ENCODE measurements around the gene PARL. TPM values are rescaled to one million over a fixed set of nuclear protein-coding genes. Genes with fewer than 3 reads are reported as not detected.

The PARL gene, protein sequence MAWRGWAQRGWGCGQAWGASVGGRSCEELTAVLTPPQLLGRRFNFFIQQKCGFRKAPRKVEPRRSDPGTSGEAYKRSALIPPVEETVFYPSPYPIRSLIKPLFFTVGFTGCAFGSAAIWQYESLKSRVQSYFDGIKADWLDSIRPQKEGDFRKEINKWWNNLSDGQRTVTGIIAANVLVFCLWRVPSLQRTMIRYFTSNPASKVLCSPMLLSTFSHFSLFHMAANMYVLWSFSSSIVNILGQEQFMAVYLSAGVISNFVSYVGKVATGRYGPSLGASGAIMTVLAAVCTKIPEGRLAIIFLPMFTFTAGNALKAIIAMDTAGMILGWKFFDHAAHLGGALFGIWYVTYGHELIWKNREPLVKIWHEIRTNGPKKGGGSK
- total RNA-seq (32.3 and 35.2 TPM in 2 replicates), polyA plus RNA-seq (47.9 and 71.4 TPM in 2 replicates)

GRCh38 chr3:183884427-183885296, at the start of gene PARL:
Gene PARL (minus strand): TSS chr3:183884880. CDS start chr3:183884846, 34 bp downstream.
- Histone ChIP-seq H3K4me3 (peak within 1 kb of the TSS; percentile 92), H3K27me3 (no peaks in the 10 kb centered on the region), H3K4me1 (ENCODE audit: insufficient read depth) (peaks cover 14% of the 10 kb centered on the region), H2AFZ (peak within 1 kb of the TSS; percentile 80), H3K9me2 (replicated peaks; ENCODE audit: insufficient read depth) (no peaks in the 10 kb centered on the region), H3K79me2 (peaks cover 48% of the 10 kb centered on the region), H3K4me2 (peak within 1 kb of the TSS; percentile 82), H4K20me1 (ENCODE audit: insufficient read depth, poor library complexity, severe bottlenecking) (peaks cover 19% of the 10 kb centered on the region), H3K9me3 (ENCODE audit: low read depth) (no peaks in the 10 kb centered on the region), H3K27ac (peak within 1 kb of the TSS; percentile 87), H3K36me3 (replicated peaks; ENCODE audit: insufficient read depth, low read depth) (no peaks in the 10 kb centered on the region)
- 2% methylated on average over 55 of the region's 63 CpGs for WGBS (ENCODE audit: low lambda C conversion rate, missing lambda C conversion rate)
- no peak for TF ChIP-seq EZH2phosphoT487 (IDR thresholded peaks at IDR 0.05; ENCODE audit: low read depth, severe bottlenecking, unreplicated experiment)
- TF ChIP-seq, protein P1, sequence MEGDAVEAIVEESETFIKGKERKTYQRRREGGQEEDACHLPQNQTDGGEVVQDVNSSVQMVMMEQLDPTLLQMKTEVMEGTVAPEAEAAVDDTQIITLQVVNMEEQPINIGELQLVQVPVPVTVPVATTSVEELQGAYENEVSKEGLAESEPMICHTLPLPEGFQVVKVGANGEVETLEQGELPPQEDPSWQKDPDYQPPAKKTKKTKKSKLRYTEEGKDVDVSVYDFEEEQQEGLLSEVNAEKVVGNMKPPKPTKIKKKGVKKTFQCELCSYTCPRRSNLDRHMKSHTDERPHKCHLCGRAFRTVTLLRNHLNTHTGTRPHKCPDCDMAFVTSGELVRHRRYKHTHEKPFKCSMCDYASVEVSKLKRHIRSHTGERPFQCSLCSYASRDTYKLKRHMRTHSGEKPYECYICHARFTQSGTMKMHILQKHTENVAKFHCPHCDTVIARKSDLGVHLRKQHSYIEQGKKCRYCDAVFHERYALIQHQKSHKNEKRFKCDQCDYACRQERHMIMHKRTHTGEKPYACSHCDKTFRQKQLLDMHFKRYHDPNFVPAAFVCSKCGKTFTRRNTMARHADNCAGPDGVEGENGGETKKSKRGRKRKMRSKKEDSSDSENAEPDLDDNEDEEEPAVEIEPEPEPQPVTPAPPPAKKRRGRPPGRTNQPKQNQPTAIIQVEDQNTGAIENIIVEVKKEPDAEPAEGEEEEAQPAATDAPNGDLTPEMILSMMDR (IDR thresholded peaks at IDR 0.05; ENCODE audit: poor library complexity) = peak; percentile 99
- DNase-seq (ENCODE audit: low spot score) = peak; percentile 96

DNA sequence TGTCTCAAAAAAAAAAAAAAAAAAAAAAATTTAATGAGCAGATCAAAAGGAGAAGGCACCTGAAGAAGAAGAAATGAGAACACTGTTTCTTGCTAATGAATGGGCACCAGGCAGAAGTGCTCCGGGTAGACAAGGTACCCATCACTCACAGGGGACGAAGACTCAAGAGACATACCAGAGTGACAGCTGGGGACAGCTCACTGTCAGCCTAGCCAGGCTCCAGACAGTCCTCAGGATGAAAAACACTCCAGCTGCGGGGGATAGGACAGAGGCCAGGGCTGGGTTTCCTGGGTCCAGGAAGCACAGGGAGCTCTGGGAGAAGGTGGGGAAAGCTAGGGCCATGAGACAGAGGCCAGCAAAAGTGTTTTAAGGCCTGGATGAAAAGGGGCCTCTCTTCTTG, 48.5 kb upstream of the PARL start:
- TF ChIP-seq, protein P1 (IDR thresholded peaks at IDR 0.05; ENCODE audit: poor library complexity) = no peak
- TF ChIP-seq EZH2phosphoT487 (IDR thresholded peaks at IDR 0.05; ENCODE audit: low read depth, severe bottlenecking, unreplicated experiment) (no peak), EZH2 (IDR thresholded peaks at IDR 0.05; ENCODE audit: borderline replicate concordance) (no peak)
- H3K4me1 ChIP-seq (ENCODE audit: insufficient read depth) = no peaks in the 10 kb centered on the region
- no peak overlapping the region for H2AFZ ChIP-seq
- WGBS (ENCODE audit: low lambda C conversion rate, missing lambda C conversion rate) = 96% methylated on average over 3 of the region's 3 CpGs
- H3K4me3 ChIP-seq = no peak overlapping the region
- H3K27me3 ChIP-seq = no peaks in the 10 kb centered on the region
- no peak overlapping the region for H3K4me2 ChIP-seq
- no peaks in the 10 kb centered on the region for H3K9me2 ChIP-seq (replicated peaks; ENCODE audit: insufficient read depth)
- H3K79me2 ChIP-seq = no peaks in the 10 kb centered on the region
- no peaks in the 10 kb centered on the region for H3K9me3 ChIP-seq (ENCODE audit: low read depth)
- H3K36me3 ChIP-seq (replicated peaks; ENCODE audit: insufficient read depth, low read depth) = no peaks in the 10 kb centered on the region
- H4K20me1 ChIP-seq (ENCODE audit: insufficient read depth, poor library complexity, severe bottlenecking) = no peaks in the 10 kb centered on the region
- H3K27ac ChIP-seq = no peak overlapping the region
- DNase-seq (ENCODE audit: low spot score) = no peak

- H3K79me2 ChIP-seq = no peaks in the 10 kb centered on the region
- H3K36me3 ChIP-seq (replicated peaks; ENCODE audit: insufficient read depth, low read depth) = no peaks in the 10 kb centered on the region
- no peak overlapping the region for H3K4me3 ChIP-seq
- WGBS (ENCODE audit: low lambda C conversion rate, missing lambda C conversion rate) = 98% methylated on average over 2 of the region's 2 CpGs
- no peak overlapping the region for H2AFZ ChIP-seq
- no peak overlapping the region for H3K27ac ChIP-seq
- DNase-seq (ENCODE audit: low spot score) = no peak
- H3K27me3 ChIP-seq = no peaks in the 10 kb centered on the region
- H3K4me2 ChIP-seq = no peak overlapping the region
- H4K20me1 ChIP-seq (ENCODE audit: insufficient read depth, poor library complexity, severe bottlenecking) = no peaks in the 10 kb centered on the region
- TF ChIP-seq EZH2 (IDR thresholded peaks at IDR 0.05; ENCODE audit: borderline replicate concordance) (no peak), EZH2phosphoT487 (IDR thresholded peaks at IDR 0.05; ENCODE audit: low read depth, severe bottlenecking, unreplicated experiment) (no peak)
- TF ChIP-seq, protein P1 (IDR thresholded peaks at IDR 0.05; ENCODE audit: poor library complexity) = no peak
- no peaks in the 10 kb centered on the region for H3K9me3 ChIP-seq (ENCODE audit: low read depth)
- H3K4me1 ChIP-seq (ENCODE audit: insufficient read depth) = no peaks in the 10 kb centered on the region
- H3K9me2 ChIP-seq (replicated peaks; ENCODE audit: insufficient read depth) = no peaks in the 10 kb centered on the region
Observed at GRCh38 chr3:183931881-183932280, 47.2 kb upstream of the PARL start.

All from hepatocyte (in vitro differentiated cells).